ENCODE data around the gene RNLS.

The RNLS gene

GRCh38 chr10:88582806-88583583, at the start of gene RNLS:
TSS of gene RNLS (minus strand) at chr10:88583318.
- H3K27me3 Mint-ChIP-seq: no peaks in the 10 kb centered on the region
- peak within 1 kb of the TSS; percentile 82 for H3K27ac Mint-ChIP-seq
- H3K36me3 Mint-ChIP-seq (ENCODE audit: low read depth): no peaks in the 10 kb centered on the region
- peaks cover 13% of the 10 kb centered on the region for H3K4me1 Mint-ChIP-seq (ENCODE audit: low read depth)
- H3K9me3 Mint-ChIP-seq: peaks cover 4% of the 10 kb centered on the region
- H3K4me3 Mint-ChIP-seq: peak within 1 kb of the TSS; percentile 83

- H3K36me3 Mint-ChIP-seq (ENCODE audit: low read depth): no peaks in the 10 kb centered on the region
- H3K27ac Mint-ChIP-seq: no peak overlapping the region
- H3K27me3 Mint-ChIP-seq: no peaks in the 10 kb centered on the region
- peaks cover 4% of the 10 kb centered on the region for H3K9me3 Mint-ChIP-seq
- no peaks in the 10 kb centered on the region for H3K4me1 Mint-ChIP-seq (ENCODE audit: low read depth)
- H3K4me3 Mint-ChIP-seq: no peak overlapping the region
Measured at GRCh38 chr10:88624840-88625239, 41.7 kb upstream of the RNLS start.

- no peaks in the 10 kb centered on the region for H3K27me3 Mint-ChIP-seq
- H3K4me3 Mint-ChIP-seq: no peak overlapping the region
- no peak overlapping the region for H3K27ac Mint-ChIP-seq
- H3K4me1 Mint-ChIP-seq (ENCODE audit: low read depth): no peaks in the 10 kb centered on the region
- H3K36me3 Mint-ChIP-seq (ENCODE audit: low read depth): no peaks in the 10 kb centered on the region
- peaks cover 4% of the 10 kb centered on the region for H3K9me3 Mint-ChIP-seq
Measured at GRCh38 chr10:88623835-88624234, 40.7 kb upstream of the RNLS start.

GRCh38 chr10:88620441-88620840, 37.3 kb upstream of the RNLS start:
- H3K9me3 Mint-ChIP-seq: no peaks in the 10 kb centered on the region
- no peaks in the 10 kb centered on the region for H3K36me3 Mint-ChIP-seq (ENCODE audit: low read depth)
- no peak overlapping the region for H3K4me3 Mint-ChIP-seq
- H3K4me1 Mint-ChIP-seq (ENCODE audit: low read depth): no peaks in the 10 kb centered on the region
- no peaks in the 10 kb centered on the region for H3K27me3 Mint-ChIP-seq
- H3K27ac Mint-ChIP-seq: no peak overlapping the region

GRCh38 chr10:88618496-88618895, 35.4 kb upstream of the RNLS start:
- Mint-ChIP-seq H3K4me1 (ENCODE audit: low read depth) (no peaks in the 10 kb centered on the region), H3K9me3 (no peaks in the 10 kb centered on the region), H3K27me3 (no peaks in the 10 kb centered on the region), H3K36me3 (ENCODE audit: low read depth) (no peaks in the 10 kb centered on the region), H3K27ac (no peak overlapping the region), H3K4me3 (no peak overlapping the region)

GRCh38 chr10:88617772-88618300, 34.7 kb upstream of the RNLS start:
- Mint-ChIP-seq H3K9me3 (peaks cover 5% of the 10 kb centered on the region), H3K4me3 (no peak overlapping the region), H3K36me3 (ENCODE audit: low read depth) (no peaks in the 10 kb centered on the region), H3K4me1 (ENCODE audit: low read depth) (no peaks in the 10 kb centered on the region), H3K27ac (no peak overlapping the region), H3K27me3 (no peaks in the 10 kb centered on the region)

- Mint-ChIP-seq H3K27me3 (no peaks in the 10 kb centered on the region), H3K27ac (no peak overlapping the region), H3K36me3 (ENCODE audit: low read depth) (no peaks in the 10 kb centered on the region), H3K4me1 (ENCODE audit: low read depth) (no peaks in the 10 kb centered on the region), H3K9me3 (peaks cover 5% of the 10 kb centered on the region), H3K4me3 (no peak overlapping the region)
Measured at GRCh38 chr10:88616250-88616977, 33.3 kb upstream of the RNLS start.

GRCh38 chr10:88608780-88609179, 25.7 kb upstream of the RNLS start:
- no peaks in the 10 kb centered on the region for H3K4me1 Mint-ChIP-seq (ENCODE audit: low read depth)
- no peak overlapping the region for H3K4me3 Mint-ChIP-seq
- H3K36me3 Mint-ChIP-seq (ENCODE audit: low read depth): no peaks in the 10 kb centered on the region
- H3K9me3 Mint-ChIP-seq: peaks cover 5% of the 10 kb centered on the region
- no peaks in the 10 kb centered on the region for H3K27me3 Mint-ChIP-seq
- no peak overlapping the region for H3K27ac Mint-ChIP-seq

- H3K4me3 Mint-ChIP-seq: no peak overlapping the region
- H3K9me3 Mint-ChIP-seq: peaks cover 2% of the 10 kb centered on the region
- no peaks in the 10 kb centered on the region for H3K36me3 Mint-ChIP-seq (ENCODE audit: low read depth)
- no peaks in the 10 kb centered on the region for H3K27me3 Mint-ChIP-seq
- no peaks in the 10 kb centered on the region for H3K4me1 Mint-ChIP-seq (ENCODE audit: low read depth)
- no peak overlapping the region for H3K27ac Mint-ChIP-seq
Measured at GRCh38 chr10:88608052-88608732, 25.1 kb upstream of the RNLS start.

GRCh38 chr10:88598055-88598454, 14.9 kb upstream of the RNLS start:
- H3K4me3 Mint-ChIP-seq: no peak overlapping the region
- H3K36me3 Mint-ChIP-seq (ENCODE audit: low read depth): no peaks in the 10 kb centered on the region
- H3K27ac Mint-ChIP-seq: peak overlapping the region; percentile 29
- H3K9me3 Mint-ChIP-seq: peaks cover 4% of the 10 kb centered on the region
- peaks cover 9% of the 10 kb centered on the region for H3K4me1 Mint-ChIP-seq (ENCODE audit: low read depth)
- no peaks in the 10 kb centered on the region for H3K27me3 Mint-ChIP-seq

- H3K9me3 Mint-ChIP-seq: no peaks in the 10 kb centered on the region
- no peak overlapping the region for H3K4me3 Mint-ChIP-seq
Measured at GRCh38 chr10:88594482-88594881, 11.4 kb upstream of the RNLS start.

GRCh38 chr10:88592906-88593305, 9.8 kb upstream of the RNLS start:
- Mint-ChIP-seq H3K27ac (no peak overlapping the region), H3K9me3 (no peaks in the 10 kb centered on the region), H3K4me3 (no peak overlapping the region), H3K4me1 (ENCODE audit: low read depth) (peaks cover 2% of the 10 kb centered on the region), H3K27me3 (peaks cover 3% of the 10 kb centered on the region), H3K36me3 (ENCODE audit: low read depth) (no peaks in the 10 kb centered on the region)

More at GRCh38 chr10:88594482-88594881, 11.4 kb upstream of the RNLS start:
- Mint-ChIP-seq H3K27ac (no peak overlapping the region), H3K27me3 (peaks cover 3% of the 10 kb centered on the region), H3K4me1 (ENCODE audit: low read depth) (peaks cover 9% of the 10 kb centered on the region), H3K36me3 (ENCODE audit: low read depth) (no peaks in the 10 kb centered on the region)

- Mint-ChIP-seq H3K27ac (no peak overlapping the region), H3K36me3 (ENCODE audit: low read depth) (no peaks in the 10 kb centered on the region), H3K27me3 (peaks cover 3% of the 10 kb centered on the region), H3K4me1 (ENCODE audit: low read depth) (no peaks in the 10 kb centered on the region), H3K4me3 (no peak overlapping the region), H3K9me3 (no peaks in the 10 kb centered on the region)
Measured at GRCh38 chr10:88592381-88592780, 9.3 kb upstream of the RNLS start.

- Mint-ChIP-seq H3K4me1 (ENCODE audit: low read depth) (peaks cover 13% of the 10 kb centered on the region), H3K4me3 (no peak within 1 kb of the TSS), H3K27ac (no peak within 1 kb of the TSS), H3K36me3 (ENCODE audit: low read depth) (no peaks in the 10 kb centered on the region), H3K9me3 (peaks cover 4% of the 10 kb centered on the region), H3K27me3 (peaks cover 3% of the 10 kb centered on the region)
Measured at GRCh38 chr10:88586462-88586861, 3.3 kb upstream of the RNLS start, which contains the start of gene LIPJ. TSS of gene LIPJ (plus strand) at chr10:88586762. CDS start at chr10:88590688, 3,926 bp downstream.

GRCh38 chr10:88583584-88583957, 453 bp upstream of the RNLS start:
- peak overlapping the region; percentile 83 for H3K4me3 Mint-ChIP-seq

More at GRCh38 chr10:88583584-88583957, 453 bp upstream of the RNLS start:
- H3K27ac Mint-ChIP-seq: peak overlapping the region; percentile 82
- H3K9me3 Mint-ChIP-seq: peaks cover 4% of the 10 kb centered on the region
- H3K36me3 Mint-ChIP-seq (ENCODE audit: low read depth): no peaks in the 10 kb centered on the region
- no peaks in the 10 kb centered on the region for H3K27me3 Mint-ChIP-seq
- peaks cover 13% of the 10 kb centered on the region for H3K4me1 Mint-ChIP-seq (ENCODE audit: low read depth)
